ENCODE results near the gene CRELD1.
"Not testable (repeated sequence)": the region's sequence is repeated elsewhere in the genome, so short reads cannot be mapped to it uniquely, and the experiment has no call there.

Gene CRELD1

DNA sequence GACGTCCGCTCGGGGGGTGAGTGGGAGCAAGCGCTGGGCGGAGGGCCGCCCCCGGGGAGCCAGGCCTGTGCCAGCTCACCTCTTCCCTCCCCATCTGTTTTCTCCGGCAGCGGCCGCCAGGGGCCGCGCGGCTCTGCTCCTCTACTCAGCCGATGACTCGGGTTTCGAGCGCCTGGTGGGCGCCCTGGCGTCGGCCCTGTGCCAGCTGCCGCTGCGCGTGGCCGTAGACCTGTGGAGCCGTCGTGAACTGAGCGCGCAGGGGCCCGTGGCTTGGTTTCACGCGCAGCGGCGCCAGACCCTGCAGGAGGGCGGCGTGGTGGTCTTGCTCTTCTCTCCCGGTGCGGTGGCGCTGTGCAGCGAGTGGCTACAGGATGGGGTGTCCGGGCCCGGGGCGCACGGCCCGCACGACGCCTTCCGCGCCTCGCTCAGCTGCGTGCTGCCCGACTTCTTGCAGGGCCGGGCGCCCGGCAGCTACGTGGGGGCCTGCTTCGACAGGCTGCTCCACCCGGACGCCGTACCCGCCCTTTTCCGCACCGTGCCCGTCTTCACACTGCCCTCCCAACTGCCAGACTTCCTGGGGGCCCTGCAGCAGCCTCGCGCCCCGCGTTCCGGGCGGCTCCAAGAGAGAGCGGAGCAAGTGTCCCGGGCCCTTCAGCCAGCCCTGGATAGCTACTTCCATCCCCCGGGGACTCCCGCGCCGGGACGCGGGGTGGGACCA, 632 bp upstream of the CRELD1 start:
- in situ Hi-C loops (cut with MboI; ENCODE audit: low sequenced_read_pairs): no loop called here

DNA sequence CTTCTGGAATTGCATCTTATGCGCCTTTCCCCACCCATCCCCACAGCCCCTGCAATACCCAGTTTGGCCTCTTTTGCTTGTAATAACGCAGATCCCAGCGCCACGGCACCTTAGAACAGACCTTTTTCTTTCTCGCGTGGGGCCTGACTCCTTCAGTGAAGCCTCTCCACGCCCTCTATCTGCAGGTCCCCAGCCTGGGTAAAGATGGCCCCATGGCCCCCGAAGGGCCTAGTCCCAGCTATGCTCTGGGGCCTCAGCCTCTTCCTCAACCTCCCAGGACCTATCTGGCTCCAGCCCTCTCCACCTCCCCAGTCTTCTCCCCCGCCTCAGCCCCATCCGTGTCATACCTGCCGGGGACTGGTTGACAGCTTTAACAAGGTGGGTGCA, 594 bp downstream of the CRELD1 start:
- in situ Hi-C loops (cut with MboI; ENCODE audit: low sequenced_read_pairs): no loop called here

DNA sequence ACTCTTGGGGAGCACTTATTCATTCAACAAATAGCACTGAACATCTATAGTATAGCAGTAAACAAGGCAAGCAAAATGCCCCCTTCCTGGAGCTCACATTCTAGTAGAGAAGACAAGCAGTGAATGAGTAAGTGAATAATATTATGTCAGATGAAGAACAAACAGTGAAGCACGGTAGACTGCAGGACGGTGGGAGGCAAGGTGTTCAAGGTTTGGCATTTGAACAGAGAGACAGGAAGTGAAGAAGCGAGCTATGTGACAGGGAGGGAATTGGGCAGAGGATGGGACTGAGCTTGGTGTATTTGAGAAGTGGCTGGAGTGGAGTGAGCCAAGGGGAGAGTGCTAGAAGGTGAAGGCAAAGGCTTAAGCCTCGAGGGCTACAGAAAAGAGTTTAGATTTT, 1.4 kb downstream of the CRELD1 start:
- in situ Hi-C loops (cut with MboI; ENCODE audit: low sequenced_read_pairs): no loop called here

DNA sequence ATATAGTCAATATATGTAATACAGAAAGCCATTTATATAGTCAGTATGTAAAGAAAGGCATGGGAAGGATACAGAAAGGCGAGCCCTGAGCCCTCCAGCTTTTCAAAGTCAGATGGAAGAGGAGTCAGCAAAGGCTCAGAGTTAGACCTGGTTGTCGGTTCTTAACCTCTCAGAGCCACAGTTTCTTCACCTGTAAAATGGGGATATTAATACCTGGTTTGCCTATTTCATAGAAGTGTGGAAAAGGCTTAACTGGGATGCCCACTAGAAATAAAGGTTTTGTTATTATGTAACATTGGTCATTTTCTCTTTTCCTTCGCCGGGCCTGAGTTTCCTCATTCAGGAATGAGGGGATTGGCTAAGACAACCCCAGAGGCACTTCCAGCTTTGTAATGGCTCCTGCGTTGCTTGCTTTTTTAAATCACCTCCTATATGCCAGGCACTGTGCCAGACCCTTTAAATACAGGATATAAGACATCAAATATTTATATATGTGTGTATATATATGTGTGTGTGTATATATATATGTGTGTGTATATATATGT, 2.4 kb downstream of the CRELD1 start:
- in situ Hi-C loops (cut with MboI; ENCODE audit: low sequenced_read_pairs): no loop called here

DNA sequence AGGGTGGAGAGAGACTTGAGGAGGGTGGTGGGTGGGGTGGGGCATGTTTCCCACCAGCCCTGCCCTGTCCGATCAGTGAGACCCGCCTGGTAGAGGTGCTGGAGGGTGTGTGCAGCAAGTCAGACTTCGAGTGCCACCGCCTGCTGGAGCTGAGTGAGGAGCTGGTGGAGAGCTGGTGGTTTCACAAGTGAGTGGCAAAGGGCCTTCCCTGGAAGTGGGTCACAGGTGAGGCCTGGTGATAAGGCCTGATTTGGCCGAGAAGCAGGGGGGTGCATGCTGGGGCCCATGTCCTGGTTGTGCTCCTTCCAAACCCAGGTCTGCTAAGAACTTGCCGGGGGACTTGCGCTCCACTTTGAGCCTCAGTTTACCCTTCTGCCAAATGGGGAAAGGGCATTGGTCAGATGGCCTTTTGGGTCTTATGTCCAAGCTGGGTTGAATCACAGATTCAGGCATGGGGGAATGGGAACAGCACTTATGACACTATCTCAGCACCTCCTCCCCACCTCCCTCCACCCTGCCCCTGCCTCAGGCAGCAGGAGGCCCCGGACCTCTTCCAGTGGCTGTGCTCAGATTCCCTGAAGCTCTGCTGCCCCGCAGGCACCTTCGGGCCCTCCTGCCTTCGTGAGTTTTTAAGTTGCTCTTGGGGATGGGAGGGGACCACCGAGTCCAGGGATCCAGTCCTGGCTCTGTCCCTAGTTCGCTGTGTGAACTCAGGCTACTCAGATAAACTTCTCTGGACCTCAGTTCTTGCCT, 4.0 kb downstream of the CRELD1 start:
- in situ Hi-C loops (cut with MboI; ENCODE audit: low sequenced_read_pairs): no loop called here

DNA sequence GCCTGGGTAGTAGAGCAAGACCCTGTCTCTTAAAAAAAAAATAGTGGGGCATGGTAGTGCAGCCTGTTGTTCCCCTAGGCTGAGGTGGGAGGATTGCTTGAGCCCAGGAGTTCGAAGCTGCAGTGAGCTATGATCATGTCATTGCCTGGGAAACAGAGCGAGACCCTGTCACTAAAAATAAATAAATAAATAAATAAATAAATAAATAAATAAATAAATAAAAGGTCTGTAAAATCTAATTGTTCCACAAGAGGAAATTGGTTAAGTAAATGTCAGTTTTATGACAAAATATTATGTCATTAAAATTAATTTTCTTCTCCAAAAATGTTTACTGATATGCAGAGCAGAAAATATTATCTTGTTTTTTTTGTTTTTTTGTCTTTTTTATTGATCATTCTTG, 5.3 kb downstream of the CRELD1 start:
- in situ Hi-C loops (cut with MboI; ENCODE audit: low sequenced_read_pairs): no loop called here

DNA sequence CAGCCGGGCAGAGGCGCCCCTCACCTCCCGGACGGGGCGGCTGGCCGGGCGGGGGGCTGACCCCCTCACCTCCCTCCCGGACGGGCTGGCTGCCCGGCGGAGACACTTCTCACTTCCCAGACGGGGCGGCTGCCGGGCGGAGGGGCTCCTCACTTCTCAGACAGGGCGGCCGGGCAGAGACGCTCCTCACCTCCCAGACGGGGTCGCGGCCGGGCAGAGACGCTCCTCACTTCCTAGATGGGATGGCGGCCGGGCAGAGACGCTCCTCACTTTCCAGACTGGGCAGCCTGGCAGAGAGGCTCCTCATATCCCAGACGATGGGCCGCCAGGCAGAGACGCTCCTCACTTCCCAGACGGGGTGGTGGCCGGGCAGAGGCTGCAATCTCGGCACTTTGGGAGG, 6.3 kb downstream of the CRELD1 start:
- in situ Hi-C loops (cut with MboI; ENCODE audit: low sequenced_read_pairs): not testable (repeated sequence)

DNA sequence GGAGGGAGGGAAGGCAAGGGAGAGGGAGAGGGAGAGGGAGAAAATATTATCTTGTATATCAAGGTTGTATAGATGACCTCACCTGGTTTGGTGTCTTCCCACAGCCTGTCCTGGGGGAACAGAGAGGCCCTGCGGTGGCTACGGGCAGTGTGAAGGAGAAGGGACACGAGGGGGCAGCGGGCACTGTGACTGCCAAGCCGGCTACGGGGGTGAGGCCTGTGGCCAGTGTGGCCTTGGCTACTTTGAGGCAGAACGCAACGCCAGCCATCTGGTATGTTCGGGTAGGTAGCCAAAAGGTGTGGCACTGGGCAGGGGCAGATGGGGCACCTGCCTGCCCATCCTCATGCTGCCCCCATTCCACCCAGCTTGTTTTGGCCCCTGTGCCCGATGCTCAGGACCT, 7.1 kb downstream of the CRELD1 start:
- in situ Hi-C loops (cut with MboI; ENCODE audit: low sequenced_read_pairs): no loop called here

DNA sequence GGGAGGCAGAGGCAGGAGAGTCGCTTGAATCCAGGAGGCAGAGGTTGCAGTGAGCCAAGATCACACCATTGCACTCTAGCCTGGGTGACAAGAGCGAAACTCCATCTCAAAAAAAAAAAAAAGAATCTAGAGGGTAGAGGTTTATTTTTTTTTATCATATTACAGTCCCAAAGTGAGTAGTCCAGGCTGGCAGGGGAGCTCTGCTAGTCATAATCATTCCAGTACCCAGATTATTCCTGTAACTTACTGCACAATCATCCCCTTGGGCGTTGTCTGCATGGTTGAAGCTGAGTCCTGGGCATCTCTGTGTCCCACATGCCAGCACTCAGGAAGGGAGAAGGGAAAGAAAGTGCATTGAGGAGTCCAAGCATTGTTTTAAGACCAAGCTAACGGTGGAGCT, 8.5 kb downstream of the CRELD1 start:
- in situ Hi-C loops (cut with MboI; ENCODE audit: low sequenced_read_pairs): no loop called here

DNA sequence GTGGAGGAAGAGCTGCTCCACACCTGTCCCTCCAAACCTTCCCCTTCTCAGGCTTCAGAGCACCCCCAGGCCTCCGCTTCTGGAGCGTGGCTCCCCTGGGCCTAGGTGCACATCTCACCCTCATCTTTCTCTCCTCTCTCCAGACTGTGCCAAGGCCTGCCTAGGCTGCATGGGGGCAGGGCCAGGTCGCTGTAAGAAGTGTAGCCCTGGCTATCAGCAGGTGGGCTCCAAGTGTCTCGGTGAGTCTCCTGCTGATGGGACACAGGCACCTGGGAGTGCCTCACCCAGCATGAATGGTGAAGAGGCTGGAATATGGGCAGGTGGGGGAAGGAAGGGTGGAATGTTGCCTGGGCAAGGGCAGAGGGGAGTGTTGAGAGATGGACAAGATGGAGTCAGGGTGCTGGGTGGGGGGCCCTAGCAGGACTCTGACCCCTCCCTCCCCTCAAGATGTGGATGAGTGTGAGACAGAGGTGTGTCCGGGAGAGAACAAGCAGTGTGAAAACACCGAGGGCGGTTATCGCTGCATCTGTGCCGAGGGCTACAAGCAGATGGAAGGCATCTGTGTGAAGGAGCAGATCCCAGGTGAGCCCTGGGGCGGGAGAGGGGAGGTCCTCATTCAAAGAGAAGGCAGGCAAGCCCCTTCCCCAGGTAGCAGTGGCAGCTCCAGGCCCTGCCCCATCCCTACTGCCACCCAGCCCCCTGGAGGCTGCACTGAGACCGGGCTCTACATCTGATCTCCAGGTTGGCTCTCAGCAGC, 9.5 kb downstream of the CRELD1 start:
- in situ Hi-C loops (cut with MboI; ENCODE audit: low sequenced_read_pairs): no loop called here

DNA sequence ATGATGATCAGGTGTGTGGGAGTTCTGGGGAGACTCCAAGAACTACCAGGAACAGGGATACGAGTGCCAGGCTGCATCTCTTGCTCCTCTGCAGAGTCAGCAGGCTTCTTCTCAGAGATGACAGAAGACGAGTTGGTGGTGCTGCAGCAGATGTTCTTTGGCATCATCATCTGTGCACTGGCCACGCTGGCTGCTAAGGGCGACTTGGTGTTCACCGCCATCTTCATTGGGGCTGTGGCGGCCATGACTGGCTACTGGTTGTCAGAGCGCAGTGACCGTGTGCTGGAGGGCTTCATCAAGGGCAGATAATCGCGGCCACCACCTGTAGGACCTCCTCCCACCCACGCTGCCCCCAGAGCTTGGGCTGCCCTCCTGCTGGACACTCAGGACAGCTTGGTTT, 10.6 kb downstream of the CRELD1 start:
- in situ Hi-C loops (cut with MboI; ENCODE audit: low sequenced_read_pairs): no loop called here

DNA sequence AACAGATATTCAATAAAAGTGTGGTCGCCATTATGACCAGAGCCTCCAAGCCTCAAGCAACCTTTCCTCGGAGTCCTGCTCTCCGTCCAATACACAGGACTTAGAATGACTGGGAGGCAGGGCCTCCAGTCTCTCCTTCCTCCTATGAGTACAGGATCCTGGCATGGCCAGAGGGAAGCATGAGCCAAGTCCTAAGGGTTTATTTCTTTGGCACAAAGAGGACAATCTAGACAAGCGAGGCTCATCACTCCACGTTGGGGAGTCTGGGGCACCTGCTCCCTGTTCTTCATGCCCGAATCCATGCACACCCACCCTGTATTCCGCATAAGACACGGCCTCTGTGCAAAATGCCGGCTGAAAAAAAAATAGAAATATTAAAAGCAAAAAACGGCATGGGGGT, 11.7 kb downstream of the CRELD1 start:
- in situ Hi-C loops (cut with MboI; ENCODE audit: low sequenced_read_pairs): no loop called here

DNA sequence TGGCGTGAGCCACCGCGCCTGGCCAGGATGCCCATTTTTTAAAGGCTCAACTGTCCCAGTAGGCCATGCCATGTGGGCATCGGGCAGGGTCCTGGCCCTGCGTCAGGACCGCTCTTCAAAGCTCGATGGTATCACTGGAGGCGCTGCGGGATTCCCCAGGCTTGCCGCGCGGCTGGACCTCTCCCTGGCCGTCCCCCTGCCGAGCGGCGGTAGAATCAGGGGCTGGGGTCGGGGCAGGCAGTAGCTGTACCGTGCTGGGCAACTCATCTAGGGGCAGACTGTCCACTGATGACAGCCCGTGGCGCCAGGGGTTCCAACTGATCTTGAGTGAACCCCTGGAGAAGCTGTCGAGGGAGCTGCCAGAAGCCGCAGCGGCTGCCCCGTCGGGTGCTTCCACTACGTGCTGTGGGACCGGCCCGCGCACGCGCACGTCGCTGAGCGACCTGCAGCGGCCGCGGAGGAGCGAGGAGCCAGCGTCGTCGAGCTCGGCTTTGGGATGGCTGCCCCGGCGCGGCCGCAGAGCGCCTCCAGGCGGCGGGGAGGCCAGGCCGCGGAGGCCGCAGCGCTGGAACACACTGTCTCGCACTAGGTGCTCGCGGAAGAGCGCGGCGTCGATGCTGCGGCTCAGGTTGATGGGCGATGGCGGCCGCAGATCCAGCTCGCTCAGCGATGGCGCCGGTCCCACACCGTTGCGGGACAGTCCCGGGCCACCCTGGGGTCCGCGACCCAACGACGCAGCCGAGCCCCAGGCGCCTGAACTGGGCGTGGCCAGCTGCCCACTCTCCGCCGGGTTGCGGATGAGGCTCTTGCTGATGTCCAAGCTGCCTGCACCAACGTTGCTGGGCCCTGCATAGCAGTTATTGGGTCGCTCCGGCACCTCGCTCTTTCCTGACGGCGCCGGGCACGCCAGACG, 12.7 kb downstream of the CRELD1 start:
- in situ Hi-C loops (cut with MboI; ENCODE audit: low sequenced_read_pairs): no loop called here

DNA sequence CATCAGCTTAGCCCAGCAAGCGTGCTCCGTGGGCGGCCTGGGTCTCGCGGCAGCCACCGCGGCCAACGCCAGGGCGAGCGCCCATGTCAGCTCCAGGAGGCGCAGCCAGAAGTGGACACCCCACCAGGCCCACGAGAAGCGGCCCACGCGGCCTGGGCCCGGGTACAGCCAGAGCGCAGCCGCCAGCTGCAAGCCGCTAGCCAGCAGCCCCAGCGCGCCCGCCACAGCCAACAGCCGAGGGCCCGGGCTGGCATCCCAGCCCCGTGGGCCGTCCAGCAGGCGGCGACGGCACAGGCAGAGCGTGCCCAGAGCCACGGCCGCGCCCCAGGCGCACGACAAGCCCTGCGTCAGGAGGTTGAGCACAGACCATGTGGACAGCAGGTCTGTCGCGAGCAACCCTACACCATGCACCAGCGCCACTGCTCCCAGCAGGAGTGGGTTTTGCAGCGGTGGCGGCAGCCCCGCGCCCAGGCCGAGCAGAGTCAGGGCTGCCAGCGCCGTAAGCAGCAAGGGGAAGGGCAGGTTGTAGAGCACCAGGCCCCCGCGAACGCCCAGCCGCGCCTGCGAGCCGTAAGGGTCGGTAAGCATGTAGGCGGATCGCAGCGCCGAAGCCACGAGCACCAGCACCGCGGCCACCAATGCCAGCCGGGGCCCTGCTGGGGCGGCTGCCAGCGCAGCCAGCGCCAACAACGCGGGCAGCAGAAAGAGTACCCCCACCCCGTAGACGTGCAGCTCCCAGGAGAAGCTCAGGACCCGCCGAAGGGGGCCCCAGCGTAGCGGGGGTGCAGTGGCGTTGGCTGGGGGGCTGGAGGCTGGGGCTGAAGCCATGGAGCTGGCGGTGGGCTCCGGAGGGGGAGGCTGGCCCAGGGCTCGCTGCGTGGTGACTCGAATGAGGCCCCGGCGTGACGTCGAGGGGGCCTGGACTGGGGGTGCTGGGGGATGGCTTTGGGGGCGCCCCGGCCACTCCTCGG, 13.7 kb downstream of the CRELD1 start:
- in situ Hi-C loops (cut with MboI; ENCODE audit: low sequenced_read_pairs): no loop called here

DNA sequence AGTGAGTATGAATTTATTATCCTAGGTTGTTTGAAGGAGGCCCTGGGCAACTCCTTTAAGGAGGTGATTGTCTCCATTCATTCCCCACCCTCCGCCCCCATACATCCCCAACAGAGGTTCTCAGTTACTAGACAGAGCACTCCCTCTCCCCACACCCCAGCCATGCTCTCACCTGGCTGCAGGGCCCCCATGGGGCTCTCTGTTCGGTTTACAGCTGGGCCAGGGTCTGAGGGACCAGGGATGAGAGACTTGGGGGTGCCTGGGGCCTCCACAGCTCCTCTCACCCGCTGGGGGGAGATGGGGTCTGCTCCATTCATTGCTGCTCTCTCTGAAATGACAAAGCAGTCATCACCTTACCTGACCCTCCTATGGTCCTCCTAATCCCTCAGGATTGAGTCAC, 15.0 kb downstream of the CRELD1 start:
- in situ Hi-C loops (cut with MboI; ENCODE audit: low sequenced_read_pairs): no loop called here

DNA sequence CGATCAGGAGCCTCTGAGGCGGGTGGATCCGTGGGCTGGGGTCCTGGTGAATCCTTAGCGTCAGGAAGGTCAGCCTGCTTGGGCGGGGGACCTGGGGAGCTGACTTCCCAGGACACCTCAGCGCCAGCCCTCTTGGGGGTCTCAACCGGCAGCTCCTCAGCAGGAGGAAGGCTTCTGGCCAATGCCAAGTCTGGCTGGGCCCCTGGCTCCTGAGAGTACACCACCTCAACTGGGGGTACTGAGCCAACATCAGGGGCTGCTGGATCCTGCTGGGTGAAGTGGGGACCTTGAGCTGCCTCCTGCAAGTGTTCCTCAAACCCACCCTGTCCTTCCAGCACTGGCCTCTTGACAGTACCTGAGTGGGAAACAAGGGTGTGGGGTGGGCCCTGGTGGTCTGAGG, 15.5 kb downstream of the CRELD1 start:
- in situ Hi-C loops (cut with MboI; ENCODE audit: low sequenced_read_pairs): no loop called here

DNA sequence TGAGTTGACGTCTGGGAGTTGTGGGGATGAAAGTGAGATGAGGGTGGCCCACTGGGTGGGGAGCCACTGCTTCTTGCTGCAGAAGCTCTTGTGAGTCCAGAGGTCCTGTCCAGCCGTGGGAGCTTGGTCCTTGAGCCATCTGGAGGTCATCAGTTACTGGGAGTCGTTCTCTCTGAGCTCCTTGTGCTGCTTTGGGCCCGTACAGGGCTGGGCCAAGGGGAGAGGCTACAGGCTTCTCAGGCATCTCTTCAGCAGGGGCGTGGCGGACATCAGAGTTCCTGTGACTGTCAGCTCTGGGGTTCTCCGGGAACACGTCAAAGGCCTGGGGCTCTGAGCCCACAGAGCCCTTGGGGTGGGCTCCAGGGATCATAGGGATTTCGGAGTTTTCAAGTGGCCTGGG, 16.0 kb downstream of the CRELD1 start:
- in situ Hi-C loops (cut with MboI; ENCODE audit: low sequenced_read_pairs): no loop called here

DNA sequence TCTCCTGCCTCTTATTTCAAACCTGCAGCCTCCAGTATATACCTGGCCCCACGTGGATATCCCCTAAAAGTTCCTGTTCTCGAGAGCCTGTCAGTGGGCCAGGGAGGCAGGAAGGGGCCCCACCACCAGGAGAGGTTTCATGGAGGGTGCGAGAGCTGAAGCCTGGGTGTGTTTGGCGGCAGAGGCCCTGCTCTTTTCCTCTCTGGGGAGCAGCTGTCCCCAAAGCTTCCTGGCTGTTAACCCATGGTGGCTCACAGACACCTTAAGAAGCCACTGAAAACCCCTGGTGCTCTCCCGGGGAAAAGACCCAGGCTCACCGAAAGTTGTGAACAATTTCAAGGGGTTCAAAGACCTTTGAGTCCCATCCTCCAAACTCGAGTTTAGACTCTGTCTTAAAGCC, 17.5 kb downstream of the CRELD1 start:
- in situ Hi-C loops (cut with MboI; ENCODE audit: low sequenced_read_pairs): no loop called here

DNA sequence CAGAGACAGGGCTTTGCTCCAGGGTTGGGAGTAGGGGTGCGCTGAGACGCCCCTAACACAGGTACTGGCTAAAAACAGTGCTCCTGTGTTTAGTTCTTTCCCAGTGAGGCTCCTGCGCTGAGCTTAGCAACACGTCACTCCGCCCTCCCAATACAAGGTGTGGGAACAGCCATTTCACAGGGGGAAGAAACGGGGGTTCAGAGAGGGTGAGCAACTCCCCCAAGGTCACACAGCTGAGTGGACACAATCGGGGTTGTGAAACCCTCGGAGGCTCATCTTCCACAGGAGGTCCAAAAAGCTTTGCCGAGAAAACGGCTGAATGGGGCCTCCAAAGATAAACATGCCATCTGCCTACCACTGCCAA, 17.9 kb downstream of the CRELD1 start:
- in situ Hi-C loops (cut with MboI; ENCODE audit: low sequenced_read_pairs): no loop called here
